Chondrocyte (in vitro differentiated cells): Measurements from ENCODE around the gene TSPAN6. TPM values are rescaled to one million over a fixed set of nuclear protein-coding genes. Genes with fewer than 3 reads are reported as not detected.

Experiments used
- DNase-seq: peaks from one replicate; pipeline ENCODE4 v3.0.0; 2021; ENCODE audit warnings: mixed read lengths, low spot score
- H3K27ac Mint-ChIP-seq: one replicate; pipeline ENCODE4 v1.8.0; 2021; ENCODE audit warnings: mild to moderate bottlenecking, moderate library complexity, mixed read lengths; ENCODE audit not compliant: unreplicated experiment
- H3K27me3 Mint-ChIP-seq: 2 replicates; pipeline ENCODE4 v1.8.0; 2021; ENCODE audit warnings: low read depth, mixed read lengths
- H3K36me3 Mint-ChIP-seq: 2 replicates; pipeline ENCODE4 v1.8.0; 2021; ENCODE audit warnings: low read depth, mixed read lengths
- H3K4me1 Mint-ChIP-seq: 2 replicates; pipeline ENCODE4 v1.8.0; 2021; ENCODE audit warnings: low read depth, mild to moderate bottlenecking, mixed read lengths
- H3K4me3 Mint-ChIP-seq: one replicate; pipeline ENCODE4 v1.8.0; 2021; ENCODE audit warnings: mild to moderate bottlenecking, moderate library complexity, mixed read lengths; ENCODE audit not compliant: unreplicated experiment
- H3K9me3 Mint-ChIP-seq: 2 replicates; pipeline ENCODE4 v1.8.0; 2021; ENCODE audit warnings: low read depth, mixed read lengths
- CTCF ChIP-seq: fragments of 200-600 bp; sonication (generic); IDR thresholded peaks from 2 replicates; pipeline ENCODE4 v1.5.0; 2021; ENCODE audit warnings: antibody characterized with exemption, mild to moderate bottlenecking, moderate library complexity
- long read RNA-seq: library from polyadenylated mRNA; stranded (forward); transcript quantifications from one replicate; pipeline ENCODE4 v2.0.0, GENCODE V29; 2021
- total RNA-seq: library from RNA; stranded (reverse); gene quantifications from 3 replicates; pipeline ENCODE4 v1.2.1, GENCODE V29; 2021

Gene TSPAN6
- 17.8 to 23.0 TPM (median 18.6 TPM) in 3 replicates for total RNA-seq
- long read RNA-seq, transcript TSPAN6-201 (8 exons, 2,206 nt), result major isoform, 47 of 49 reads
- long read RNA-seq, partial matches to known transcripts, result 1 of 49 reads
- long read RNA-seq, other reads (novel, unspliced or antisense), result 1 of 49 reads

GRCh38 chrX:100636321-100636991, at the start of gene TSPAN6:
Gene TSPAN6 (minus strand): TSS chrX:100636806. CDS start chrX:100636694, 112 bp downstream.
- peak within 1 kb of the TSS; percentile 94 for H3K27ac Mint-ChIP-seq
- H3K9me3 Mint-ChIP-seq, result peaks cover 4% of the 10 kb centered on the region
- peaks cover 21% of the 10 kb centered on the region for H3K4me1 Mint-ChIP-seq
- TF ChIP-seq CTCF, result peak; percentile 83
- no peak for DNase-seq
- peak within 1 kb of the TSS; percentile 95 for H3K4me3 Mint-ChIP-seq
- H3K27me3 Mint-ChIP-seq, result no peaks in the 10 kb centered on the region
- no peaks in the 10 kb centered on the region for H3K36me3 Mint-ChIP-seq

GRCh38 chrX:100685997-100686305, 49.3 kb upstream of the TSPAN6 start:
- no peaks in the 10 kb centered on the region for H3K27me3 Mint-ChIP-seq
- peaks cover 16% of the 10 kb centered on the region for H3K4me1 Mint-ChIP-seq
- no peak overlapping the region for H3K4me3 Mint-ChIP-seq
- no peaks in the 10 kb centered on the region for H3K9me3 Mint-ChIP-seq
- H3K27ac Mint-ChIP-seq, result no peak overlapping the region
- TF ChIP-seq CTCF, result peak; percentile 52
- peaks cover 2% of the 10 kb centered on the region for H3K36me3 Mint-ChIP-seq
- no peak for DNase-seq

GRCh38 chrX:100685284-100685996, 48.8 kb upstream of the TSPAN6 start:
- H3K27ac Mint-ChIP-seq, result peak overlapping the region; percentile 68
- no peak for DNase-seq

GRCh38 chrX:100682939-100683338, 46.3 kb upstream of the TSPAN6 start:
- Mint-ChIP-seq H3K36me3 (no peaks in the 10 kb centered on the region), H3K27ac (no peak overlapping the region), H3K27me3 (no peaks in the 10 kb centered on the region), H3K9me3 (no peaks in the 10 kb centered on the region), H3K4me3 (no peak overlapping the region), H3K4me1 (peaks cover 32% of the 10 kb centered on the region)
- no peak for TF ChIP-seq CTCF
- no peak for DNase-seq

More at GRCh38 chrX:100685284-100685996, 48.8 kb upstream of the TSPAN6 start:
- Mint-ChIP-seq H3K4me1 (peaks cover 21% of the 10 kb centered on the region), H3K36me3 (peaks cover 2% of the 10 kb centered on the region), H3K27me3 (no peaks in the 10 kb centered on the region), H3K4me3 (no peak overlapping the region), H3K9me3 (no peaks in the 10 kb centered on the region)
- TF ChIP-seq CTCF, result peak; percentile 92

GRCh38 chrX:100681599-100681998, 45.0 kb upstream of the TSPAN6 start:
- Mint-ChIP-seq H3K27me3 (no peaks in the 10 kb centered on the region), H3K27ac (peak overlapping the region; percentile 49), H3K4me3 (no peak overlapping the region), H3K36me3 (no peaks in the 10 kb centered on the region), H3K4me1 (peaks cover 38% of the 10 kb centered on the region), H3K9me3 (no peaks in the 10 kb centered on the region)
- no peak for DNase-seq
- no peak for TF ChIP-seq CTCF
